H7 (cell line): Measurements from ENCODE around the gene ATF3. TPM values are rescaled to one million over a fixed set of nuclear protein-coding genes. Genes with fewer than 3 reads are reported as not detected.

Experiments used
- DNase-seq: peaks from one replicate; pipeline ENCODE4 v3.0.0; 2012
- H3K27me3 ChIP-seq: 2 replicates; pipeline ENCODE4 v1.6.0; 2011; ENCODE audit warnings: mild to moderate bottlenecking, low read length; ENCODE audit not compliant: control insufficient read depth, insufficient read depth
- H3K36me3 ChIP-seq: replicated peaks from 2 replicates; pipeline ENCODE4 v1.5.1; 2011; ENCODE audit warnings: low read length; ENCODE audit not compliant: control insufficient read depth, insufficient read depth
- H3K4me3 ChIP-seq: 2 replicates; pipeline ENCODE4 v1.5.1; 2011; ENCODE audit warnings: low read depth, mild to moderate bottlenecking, control low read depth, low read length, moderate library complexity; ENCODE audit not compliant: insufficient read depth
- total RNA-seq: library from RNA; depleted of rRNA; stranded (reverse); fragments of >200 nt; shearing (Covaris generic); gene quantifications from 2 replicates; pipeline ENCODE4 v1.2.3, GENCODE V29; 2014

ATF3 gene
- total RNA-seq, 1 experiment from 2014 or later: 19.2 TPM

DNA sequence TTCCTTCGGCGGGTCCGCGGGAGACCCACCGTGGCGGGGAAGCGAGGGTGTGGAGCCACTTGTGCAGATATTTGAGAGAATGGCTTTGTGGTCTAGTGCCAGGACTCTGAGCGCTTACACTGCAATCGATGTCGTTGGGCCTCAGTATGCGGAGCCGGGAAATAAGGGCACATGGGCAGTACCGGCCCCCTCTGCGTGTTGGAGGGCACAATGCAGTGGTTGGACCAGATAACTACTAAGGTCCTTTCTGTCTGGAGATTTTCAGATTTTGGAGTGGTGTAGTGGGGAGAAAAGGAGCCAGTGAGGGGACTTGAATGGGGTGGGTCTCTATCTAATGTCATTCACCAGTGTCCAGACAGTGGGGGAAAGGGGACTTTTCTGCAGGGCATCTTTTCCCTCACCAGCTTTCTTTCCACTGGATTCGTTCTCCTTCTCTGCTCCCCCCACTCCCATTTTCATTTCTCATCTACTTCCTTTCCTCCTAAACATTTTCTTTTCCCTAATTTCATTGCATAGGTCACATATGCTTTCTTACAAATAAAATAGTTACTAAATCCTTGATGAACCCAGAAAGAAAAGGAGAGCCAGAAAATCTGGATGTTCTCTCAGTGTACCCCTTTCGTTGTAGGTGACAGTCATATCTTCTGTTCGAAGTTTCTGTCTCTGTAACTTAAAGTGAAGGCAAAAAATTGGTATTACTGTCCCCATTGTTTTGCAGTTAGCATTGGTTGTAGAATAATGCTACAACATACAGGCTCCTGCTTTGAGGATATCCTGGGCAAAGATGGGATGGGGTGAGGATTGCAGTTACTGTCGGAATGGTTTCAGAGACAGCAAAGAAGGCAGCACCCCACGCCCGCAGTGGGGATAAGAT lies 1.4 kb downstream of the ATF3 start:
- H3K4me3 ChIP-seq: peak overlapping the region; percentile 85
- no peak for DNase-seq
- H3K36me3 ChIP-seq: peaks cover 1% of the 10 kb centered on the region; the same call in 1 of the 2 replicates
- H3K27me3 ChIP-seq: peaks cover 42% of the 10 kb centered on the region

GRCh38 chr1:212610575-212610967 lies 2.0 kb downstream of the ATF3 start:
- Histone ChIP-seq H3K4me3 (no peak overlapping the region), H3K36me3 (peaks cover 7% of the 10 kb centered on the region), H3K27me3 (peaks cover 36% of the 10 kb centered on the region)
- no peak for DNase-seq

DNA sequence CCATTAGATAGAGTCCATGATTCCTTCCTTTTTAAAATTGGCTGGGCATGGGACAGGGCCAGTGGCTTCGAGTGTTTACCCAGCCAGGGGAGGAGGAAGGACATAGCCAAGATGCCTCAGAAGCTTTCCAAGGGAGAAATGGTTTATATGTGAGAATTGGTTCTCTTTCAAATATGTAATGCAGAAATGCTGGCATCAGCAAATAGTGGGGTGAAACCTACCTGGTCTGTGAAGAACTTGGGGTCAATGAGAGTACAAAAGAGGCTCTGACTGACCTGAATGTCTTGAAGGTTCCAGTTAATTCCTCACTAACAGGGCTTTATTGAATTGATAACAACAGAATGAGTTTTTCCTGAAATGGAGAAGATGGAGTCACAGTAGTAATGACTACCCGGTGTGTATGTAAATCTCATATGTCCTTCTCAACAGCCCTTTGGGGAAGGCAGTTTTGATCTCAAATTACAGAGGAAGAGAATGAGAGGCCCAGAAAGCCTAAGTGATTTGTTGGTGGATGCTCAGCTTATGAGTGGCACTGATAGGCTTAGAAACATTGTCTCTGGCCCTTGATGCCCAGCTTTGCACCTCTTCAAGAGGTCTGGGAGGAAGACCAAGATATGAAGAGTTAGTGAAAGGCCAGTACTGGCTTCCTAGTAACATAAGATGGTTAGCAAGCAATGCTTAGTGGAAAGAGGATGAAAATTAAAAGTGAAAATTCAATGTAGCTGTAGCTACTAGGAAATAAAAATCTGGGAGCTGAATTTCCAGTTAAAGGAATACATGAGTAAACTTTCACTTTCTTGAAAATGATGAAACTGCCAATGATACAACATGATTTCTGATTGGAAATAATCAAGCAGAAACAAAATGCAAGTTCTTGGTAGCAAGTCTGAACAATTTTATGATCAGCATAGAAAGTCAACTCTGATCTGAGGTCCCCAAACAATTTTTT lies 2.7 kb downstream of the ATF3 start:
- Histone ChIP-seq H3K4me3 (no peak overlapping the region), H3K36me3 (peaks cover 7% of the 10 kb centered on the region), H3K27me3 (peaks cover 29% of the 10 kb centered on the region)
- DNase-seq: no peak

DNA sequence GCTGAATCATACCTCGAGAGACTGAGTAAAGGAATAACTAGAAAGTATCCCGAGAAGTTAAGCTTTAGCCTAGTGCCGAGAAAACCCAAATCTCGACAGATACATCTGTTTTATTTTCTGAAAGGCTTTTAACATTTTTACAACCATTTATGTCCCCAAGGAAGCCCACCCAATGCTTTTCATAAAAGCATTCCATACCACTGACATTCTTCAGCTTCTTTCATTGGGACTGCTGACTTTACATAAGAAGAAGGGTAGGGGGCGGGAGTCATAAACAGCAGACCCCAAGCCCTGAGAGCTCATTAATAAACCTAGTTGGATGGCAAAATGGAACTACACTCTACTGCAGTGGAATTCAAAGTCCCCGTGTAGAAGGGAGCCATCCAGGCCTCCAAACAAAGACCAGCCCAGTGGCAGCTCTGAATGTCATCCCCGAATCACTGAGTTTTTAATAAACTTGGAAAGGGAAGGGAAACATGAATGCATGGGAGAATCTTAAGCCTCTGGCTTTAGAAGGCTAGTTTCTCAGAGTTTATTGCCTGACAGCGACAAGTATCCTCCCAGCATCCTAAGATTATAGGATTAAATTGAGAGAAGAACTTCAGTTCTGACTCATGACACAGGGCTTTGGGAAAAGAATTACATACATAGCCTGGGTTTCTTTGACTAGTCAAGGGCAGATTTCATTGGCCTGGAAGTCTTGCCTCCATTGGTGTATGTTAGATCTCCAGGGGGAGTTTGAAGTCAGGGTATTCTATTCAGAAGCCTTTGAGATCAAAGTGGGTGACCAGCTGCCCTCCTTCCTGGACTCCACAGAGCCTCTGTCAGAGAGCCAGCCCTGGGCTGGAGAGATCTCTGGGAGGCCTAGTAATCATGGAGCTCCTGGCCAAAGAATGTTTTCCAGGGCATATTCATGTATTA lies 3.7 kb downstream of the ATF3 start:
- Histone ChIP-seq H3K27me3 (peaks cover 18% of the 10 kb centered on the region), H3K4me3 (no peak overlapping the region), H3K36me3 (peaks cover 12% of the 10 kb centered on the region)
- DNase-seq: no peak

DNA sequence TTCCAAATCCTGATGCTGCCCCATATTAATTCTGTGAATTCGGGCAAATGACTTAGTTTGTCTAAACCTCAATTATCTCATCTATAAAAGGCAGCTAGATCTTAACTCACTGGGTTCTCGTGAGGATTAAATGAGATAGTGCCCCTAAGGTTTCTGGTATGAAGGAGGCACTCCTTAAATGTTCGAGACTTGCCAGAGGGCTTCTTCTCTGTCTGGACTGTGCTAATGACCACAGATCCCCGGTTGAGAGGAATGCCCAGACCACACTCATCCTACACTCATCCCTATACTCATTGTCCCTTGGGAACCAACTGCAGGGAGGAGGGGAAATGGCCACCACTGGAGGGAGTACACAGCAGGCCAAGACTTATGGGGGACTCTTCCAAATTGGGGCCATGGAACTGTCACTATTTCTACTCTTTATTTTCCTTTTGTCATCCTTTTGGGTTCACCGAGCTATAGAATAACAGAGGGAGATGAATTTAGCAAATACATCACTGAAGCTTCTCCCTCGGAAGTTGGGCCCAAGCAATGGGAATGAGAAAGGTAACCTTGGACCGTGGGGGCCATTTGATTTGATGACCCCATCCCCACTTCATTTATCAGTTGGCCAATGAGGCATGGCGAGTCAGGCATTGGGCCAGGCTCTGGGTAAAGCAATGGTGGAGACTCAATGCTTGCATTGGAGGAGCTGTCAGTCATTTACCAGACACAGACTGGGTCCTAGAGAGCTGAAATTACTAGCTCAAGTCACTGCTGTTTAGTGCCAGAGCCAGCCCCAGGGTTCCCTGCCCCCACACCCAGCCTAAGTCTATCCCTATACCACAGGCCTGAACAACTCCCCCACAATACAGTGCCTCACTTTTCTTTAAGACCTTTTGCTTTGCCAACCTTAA lies 5.1 kb downstream of the ATF3 start:
- no peak for DNase-seq
- H3K27me3 ChIP-seq: peaks cover 10% of the 10 kb centered on the region
- H3K4me3 ChIP-seq: no peak overlapping the region
- H3K36me3 ChIP-seq: peaks cover 19% of the 10 kb centered on the region

- H3K4me3 ChIP-seq: no peak overlapping the region
- peaks cover 8% of the 10 kb centered on the region for H3K27me3 ChIP-seq
- DNase-seq: no peak
- peaks cover 24% of the 10 kb centered on the region for H3K36me3 ChIP-seq
Measured at GRCh38 chr1:212614453-212615200, 6.1 kb downstream of the ATF3 start.

DNA sequence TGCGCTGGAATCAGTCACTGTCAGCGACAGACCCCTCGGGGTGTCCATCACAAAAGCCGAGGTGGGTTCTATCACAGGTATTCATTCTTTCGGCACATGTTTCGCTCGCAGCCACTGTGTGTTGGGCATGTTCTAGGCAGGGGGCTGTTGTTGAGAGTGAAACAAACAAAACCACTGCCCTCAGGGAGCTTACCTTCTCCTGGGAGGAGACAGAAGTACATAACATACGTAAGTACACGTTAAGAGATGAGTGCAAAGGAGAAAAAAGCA lies 6.6 kb downstream of the ATF3 start:
- DNase-seq: no peak

DNA sequence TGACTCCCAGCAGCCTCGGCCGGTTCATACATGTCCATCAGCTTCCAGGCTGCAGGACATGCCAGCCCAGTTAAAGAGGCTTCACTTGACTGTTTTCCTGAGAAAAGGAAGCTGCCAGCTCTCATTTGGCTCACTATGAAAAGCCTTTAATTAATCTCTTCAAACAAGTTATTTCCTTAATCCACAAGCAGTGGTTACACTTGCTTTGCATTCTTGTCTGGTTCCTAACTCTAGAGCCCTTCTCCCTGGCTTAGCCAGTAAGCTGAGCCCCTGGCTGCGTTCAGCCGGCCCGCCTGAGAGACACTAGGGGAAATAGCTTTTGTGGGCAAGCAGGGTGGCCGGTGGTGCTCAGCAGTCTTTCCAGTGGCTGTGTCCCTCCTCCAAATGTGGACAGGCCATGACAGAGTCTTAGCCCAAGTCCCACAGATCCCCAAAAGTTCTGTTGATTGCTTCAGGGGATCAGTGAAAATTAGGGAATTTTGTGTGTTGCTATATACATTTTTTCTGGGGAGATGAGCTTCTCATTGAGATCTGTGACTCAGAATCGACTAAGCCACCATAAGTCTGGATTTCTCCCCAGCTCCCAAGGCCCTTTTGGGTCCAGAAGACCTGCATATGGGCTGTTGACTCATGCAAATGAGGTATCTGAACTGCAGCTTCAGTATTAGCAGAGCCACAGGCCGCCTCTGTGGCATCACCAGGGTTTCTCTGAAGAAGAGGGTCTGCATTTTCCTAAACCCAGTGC lies 10.1 kb downstream of the ATF3 start:
- H3K27me3 ChIP-seq: no peaks in the 10 kb centered on the region
- no peak overlapping the region for H3K4me3 ChIP-seq
- H3K36me3 ChIP-seq: peaks cover 24% of the 10 kb centered on the region
- no peak for DNase-seq

More for the DNA sequence above, 6.6 kb downstream of the ATF3 start:
- H3K36me3 ChIP-seq: peaks cover 24% of the 10 kb centered on the region
- H3K27me3 ChIP-seq: peaks cover 3% of the 10 kb centered on the region
- H3K4me3 ChIP-seq: no peak overlapping the region

DNA sequence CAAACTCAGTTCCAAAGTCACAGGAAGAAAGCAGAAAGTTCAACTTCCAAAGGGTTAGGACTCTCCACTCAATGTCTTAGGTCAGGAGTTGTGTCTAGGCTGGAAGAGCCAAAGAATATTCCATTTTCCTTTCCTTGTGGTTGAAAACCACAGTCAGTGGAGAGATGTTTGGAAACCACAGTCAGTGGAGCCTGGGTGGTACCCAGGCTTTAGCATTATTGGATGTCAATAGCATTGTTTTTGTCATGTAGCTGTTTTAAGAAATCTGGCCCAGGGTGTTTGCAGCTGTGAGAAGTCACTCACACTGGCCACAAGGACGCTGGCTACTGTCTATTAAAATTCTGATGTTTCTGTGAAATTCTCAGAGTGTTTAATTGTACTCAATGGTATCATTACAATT lies 11.7 kb downstream of the ATF3 start:
- Histone ChIP-seq H3K4me3 (no peak overlapping the region), H3K27me3 (no peaks in the 10 kb centered on the region), H3K36me3 (peaks cover 20% of the 10 kb centered on the region)
- DNase-seq: no peak

GRCh38 chr1:212621043-212621948 lies 12.7 kb downstream of the ATF3 start:
- no peaks in the 10 kb centered on the region; the same call in 1 of the 2 replicates for H3K27me3 ChIP-seq
- H3K36me3 ChIP-seq: peaks cover 17% of the 10 kb centered on the region
- H3K4me3 ChIP-seq: no peak overlapping the region
- DNase-seq: no peak

DNA sequence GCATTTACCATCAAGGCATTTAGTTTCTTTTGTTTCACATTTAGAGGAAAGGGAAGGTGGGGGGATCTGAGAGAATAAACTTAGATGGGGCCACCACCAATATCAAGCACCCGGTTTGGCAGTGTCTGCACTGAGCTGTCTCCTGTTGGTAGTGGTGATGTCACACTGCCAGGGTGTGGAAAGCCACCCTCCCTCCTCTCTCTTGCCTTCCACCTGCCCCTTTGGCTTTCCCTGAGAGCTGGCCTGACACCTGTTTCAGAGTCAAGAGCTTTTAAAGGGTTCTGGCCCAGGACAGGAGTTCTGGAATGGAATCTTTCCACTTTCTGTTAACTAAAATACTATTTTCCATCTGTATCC lies 13.4 kb downstream of the ATF3 start:
- Histone ChIP-seq H3K36me3 (peaks cover 16% of the 10 kb centered on the region), H3K4me3 (no peak overlapping the region), H3K27me3 (no peaks in the 10 kb centered on the region; the same call in 1 of the 2 replicates)
- no peak for DNase-seq

GRCh38 chr1:212622467-212622866 lies 13.9 kb downstream of the ATF3 start:
- no peaks in the 10 kb centered on the region; the same call in 1 of the 2 replicates for H3K27me3 ChIP-seq
- peaks cover 12% of the 10 kb centered on the region for H3K36me3 ChIP-seq
- DNase-seq: no peak
- H3K4me3 ChIP-seq: no peak overlapping the region
